HG02798 (cell line): ENCODE data around the gene SCARB1.

Experiments
- ATAC-seq: cut with Tn5 transposase; IDR thresholded peaks from one replicate; pipeline ENCODE4 v1.9.1; 2021; ENCODE audit warnings: mild to moderate bottlenecking; ENCODE audit not compliant: unreplicated experiment, poor library complexity

The SCARB1 gene

DNA sequence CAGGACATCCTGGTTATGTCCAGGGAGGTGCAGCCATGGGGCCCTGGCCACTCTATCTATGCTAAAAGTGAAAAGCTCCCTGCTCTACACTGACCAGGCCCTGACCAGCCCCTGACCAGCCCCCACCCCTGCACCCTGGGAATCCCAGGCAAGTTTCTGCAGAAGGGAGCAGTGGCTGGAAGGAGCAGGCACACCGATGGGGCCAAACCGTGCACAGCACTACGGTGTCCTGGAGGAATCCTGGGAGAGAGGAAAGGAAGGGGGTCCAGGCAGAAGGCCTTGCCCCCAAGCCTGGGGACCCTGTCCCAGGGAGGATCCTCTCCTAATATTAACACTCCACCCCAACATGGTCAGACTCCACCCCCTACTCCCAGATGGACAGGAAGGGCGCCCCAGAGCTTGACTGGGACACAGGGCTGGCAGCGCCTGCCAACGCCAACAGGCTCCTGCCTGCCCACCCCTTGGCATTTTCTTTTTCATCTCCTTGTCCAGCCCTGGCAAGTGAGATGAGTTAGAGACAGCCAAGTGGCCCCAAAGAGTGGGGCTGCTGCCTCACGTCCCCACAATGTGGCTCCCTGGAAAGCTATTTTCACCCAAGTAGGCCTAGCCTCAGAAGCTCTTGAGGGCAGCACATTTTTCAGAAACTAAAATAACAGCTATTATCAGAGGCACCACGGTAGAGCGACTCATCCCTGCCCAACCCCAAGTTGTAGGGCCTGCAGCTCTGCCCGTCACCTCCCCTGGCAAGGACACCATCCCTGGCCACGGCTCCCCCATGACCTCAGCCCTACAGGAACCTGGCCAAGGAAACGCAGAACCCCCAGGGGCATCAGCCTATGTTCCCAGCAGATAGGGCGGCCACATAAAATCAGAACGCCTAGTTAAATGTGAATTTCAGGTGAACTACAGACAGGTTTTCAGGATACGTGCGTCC, 82.6 kb downstream of the SCARB1 start:
- no peak for ATAC-seq

DNA sequence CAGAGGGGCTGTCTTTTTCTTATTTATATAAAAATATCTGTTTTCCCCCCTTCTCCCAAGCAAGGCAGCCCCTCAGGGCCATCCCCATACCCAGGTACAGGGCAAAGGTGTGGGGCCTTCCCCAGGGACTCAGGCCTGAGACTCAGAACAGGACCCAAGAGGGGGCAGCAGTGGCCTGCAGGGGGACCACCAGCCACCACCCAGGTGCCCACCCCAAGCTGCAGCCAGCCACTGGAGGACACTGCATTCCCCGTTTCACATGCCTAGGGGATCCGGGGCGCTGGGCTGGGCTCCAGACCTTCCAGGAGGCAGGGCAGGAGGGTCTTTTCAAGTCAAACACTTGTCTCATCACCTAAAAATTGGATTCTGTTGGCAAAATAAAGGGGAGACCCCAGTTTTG, 83.3 kb downstream of the SCARB1 start:
- no peak for ATAC-seq

DNA sequence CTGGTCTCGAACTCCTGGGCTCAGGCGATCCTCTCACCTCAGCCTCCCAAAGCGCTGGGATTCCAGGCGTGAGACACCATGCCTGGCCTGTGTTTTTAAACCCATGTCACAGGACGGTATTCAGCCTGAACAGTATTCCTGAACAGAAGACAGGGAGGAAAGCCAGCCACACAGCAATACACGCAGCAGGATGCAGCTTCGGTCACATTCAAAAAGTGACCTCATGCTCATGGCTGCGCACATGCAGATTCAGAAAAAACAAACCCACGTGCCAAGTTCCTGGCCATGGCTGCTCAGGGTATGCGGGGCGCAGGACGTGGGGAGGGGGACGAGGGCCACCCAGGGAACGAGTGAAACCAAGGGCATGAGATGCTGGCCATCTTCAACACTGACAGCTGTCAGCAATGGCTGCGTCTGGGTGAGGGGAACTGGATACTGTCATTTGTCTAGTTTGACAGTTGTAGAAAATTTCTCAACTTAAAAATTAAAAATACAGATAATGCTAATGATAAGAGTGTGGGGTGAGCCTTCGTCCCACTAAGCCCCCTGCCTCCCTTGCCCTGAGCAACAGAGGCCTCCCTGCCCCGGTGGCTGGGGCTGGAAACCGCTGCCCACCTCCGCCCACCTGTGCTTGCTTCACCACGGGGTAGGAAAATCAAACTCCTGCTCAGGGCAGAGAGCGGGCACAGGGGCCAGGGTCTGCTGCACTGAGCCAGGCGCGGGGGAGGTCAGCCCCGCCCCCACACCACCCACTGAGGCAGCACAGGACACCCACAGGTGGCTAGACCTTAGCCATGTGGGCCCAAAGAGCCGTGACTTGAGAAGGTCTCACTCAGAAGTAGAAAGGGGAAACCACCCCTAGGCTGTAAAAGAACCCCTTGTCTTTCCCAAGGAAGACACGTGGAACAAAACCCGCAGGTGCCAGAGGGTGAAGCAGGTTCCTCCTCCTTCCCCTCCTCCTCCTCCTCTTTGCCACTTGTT, 84.2 kb downstream of the SCARB1 start:
- peak; percentile 49 for ATAC-seq

DNA sequence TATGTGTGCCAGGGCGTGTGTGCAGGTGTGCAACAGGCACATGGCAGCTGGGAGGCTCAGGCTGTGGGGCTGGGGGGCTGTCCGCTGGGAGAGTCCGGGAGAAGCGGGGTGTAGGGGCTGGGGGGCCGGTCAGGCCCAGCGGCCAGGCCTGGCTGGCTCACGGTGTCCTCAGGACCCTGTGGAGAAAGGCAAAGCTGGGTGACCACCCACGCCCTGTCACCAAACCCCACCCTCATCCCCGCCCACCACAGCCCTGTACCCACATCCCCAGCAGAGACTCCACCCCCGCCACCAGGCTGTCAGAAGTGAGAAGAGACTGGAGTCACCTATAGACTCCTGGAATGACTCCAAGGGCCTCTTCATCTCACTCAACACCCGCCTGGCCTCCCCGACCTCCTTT, 85.3 kb downstream of the SCARB1 start:
- no peak for ATAC-seq

DNA sequence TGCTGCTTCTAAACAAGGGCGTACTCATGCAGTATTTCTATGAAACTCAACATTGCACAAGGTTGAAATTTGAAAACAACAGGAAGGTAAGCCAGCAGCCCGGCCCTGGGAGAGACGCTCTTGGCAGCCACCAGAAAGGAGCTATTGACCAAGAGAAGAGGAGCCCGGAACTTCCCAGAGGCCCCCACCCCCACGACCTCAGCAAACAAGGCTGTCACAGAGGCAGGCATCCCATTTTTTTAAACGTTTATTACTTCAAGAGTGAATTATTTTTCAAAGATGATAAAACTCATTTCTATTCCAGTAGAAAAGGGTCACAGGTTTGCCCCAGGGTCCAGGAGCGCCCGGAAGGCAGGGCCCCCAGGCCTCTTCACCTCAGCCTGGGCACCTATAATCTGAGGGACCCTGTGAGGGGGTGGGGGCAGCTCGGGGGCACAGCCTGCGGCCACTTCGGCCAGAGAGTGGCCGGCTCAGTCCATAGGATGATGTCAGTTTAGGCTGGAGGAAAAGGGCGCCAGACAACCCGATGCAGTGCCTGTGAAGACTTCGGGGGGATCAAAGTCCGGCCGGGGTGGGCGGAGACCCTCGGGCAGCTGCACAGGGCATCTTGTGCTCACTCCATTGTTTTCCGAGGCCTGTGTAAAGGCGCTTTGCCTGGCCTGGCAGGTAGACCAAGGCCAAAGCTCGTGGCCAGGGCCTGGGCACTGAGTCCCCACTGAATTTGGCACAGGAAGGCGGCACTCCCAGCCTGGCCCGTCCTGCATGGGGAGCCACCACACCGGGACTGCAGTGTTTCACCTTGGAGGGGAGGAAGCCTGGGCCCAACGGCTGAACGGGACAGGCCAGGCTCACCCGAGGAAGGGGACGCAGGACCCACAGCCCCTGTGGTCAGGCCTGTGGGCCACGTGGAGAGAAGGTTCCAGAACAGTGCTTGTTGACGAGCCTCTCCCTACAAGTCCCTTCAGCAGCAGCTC, 86.0 kb downstream of the SCARB1 start:
- no peak for ATAC-seq

DNA sequence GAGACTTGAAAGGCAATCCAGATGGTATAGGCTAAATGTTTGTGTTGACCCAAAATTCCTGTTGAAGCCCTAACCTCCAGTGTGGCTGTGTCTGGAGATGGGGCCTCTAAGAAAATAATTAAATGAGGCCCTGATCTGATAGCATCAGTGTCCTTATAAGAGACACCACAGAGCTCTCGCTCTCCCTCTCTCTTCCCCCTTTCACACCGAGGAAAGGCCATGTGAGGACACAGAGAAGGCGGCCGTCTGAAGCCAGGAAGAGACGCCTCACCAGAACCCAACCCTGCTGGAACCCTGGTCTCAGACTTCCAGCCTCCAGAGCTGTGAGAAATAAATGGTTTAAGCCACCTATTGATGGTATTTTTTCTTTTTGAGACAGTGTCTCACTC, 87.5 kb downstream of the SCARB1 start:
- ATAC-seq: no peak

DNA sequence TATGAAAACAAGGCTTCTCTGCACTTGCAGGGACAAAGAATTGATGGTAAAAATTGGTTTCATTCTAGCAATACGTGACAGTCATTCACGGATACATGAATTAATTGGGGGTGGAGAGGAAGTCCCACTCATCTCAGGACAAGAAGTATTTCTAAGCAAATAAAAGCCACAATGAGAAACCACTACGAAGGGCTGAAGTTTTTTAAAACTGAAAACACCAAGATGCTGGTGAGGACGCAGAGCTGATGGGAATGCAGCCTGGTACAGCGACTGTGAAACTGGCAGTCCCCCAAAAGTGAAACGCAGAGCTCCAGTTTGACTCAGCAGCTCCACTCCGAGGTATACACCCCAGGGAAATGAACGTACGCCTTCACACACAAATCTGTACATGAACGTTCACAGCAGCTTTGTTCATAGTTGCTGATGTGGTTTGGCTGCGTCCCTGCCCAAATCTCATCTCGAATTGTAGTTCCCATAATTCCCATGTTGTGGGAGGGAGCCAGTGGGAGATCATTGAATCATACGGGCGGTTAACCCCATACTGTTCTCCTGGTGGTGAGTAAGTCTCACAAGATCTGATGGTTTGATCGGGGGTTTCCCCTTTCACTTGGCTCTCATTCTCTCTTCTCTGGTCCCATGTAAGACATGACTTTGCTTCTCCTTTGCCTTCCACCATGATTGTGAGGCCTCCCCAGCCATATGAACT, 89.0 kb downstream of the SCARB1 start:
- ATAC-seq: peak; percentile 85

DNA sequence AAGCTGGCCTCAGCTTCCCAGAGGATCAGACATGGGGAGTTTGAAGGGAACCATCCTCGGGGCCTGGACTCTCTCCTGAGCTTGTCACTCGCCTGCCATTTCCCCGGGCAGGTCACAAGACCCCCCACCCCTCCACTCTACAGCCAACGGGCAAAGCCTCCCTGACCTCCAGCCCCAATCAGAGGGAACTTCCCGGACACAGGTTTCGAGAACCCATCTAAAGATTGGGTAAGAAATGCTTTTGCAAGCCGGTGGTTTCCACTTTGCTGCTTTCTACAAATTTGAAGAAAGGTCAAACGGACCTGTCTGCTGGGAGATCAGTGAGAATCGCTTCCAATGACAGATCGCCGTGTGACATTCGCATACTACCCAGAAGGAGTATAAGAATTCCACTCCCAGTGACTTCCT, 89.6 kb downstream of the SCARB1 start:
- ATAC-seq: peak; percentile 41

DNA sequence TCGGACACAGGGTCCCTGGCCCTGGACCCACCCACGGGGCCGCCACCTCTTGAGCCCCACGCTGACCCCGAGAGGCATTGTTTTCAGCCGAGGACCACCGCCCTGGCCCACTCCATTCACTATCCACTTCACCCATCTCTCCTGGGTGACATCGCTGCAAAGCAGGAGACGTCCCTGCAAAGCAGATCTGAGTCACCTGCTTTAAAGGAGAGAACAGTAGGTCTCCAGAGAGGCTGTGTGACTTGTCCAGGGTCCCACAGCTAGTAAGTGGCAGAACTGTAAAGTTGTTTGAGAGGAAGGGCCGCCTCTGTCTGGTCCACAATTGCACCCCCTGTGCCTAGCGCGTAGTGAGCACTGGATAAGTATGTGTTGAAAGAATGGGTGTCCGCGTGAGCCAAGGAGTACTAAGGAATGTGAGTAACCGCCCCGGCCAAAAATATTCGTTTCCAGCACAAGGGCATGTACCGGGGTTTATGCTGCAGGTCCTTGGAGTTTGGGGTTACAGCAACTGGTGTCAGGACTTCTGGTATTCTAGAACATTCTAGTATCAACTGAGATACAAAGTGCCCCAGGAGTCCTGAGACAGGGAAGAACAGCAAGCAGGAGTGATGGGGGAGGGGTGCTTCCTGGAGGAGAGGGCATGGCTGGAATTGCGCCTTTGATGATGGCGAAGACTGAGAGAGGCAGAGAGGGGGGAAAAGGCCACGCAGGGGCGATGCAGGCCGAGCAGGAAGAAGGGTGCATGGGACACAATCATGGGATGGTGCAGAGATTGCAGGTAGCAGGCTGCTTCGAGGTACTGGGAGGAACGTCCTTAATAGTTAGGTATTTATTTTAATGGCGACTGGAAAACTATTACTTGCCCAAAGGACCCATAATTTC, 91.1 kb downstream of the SCARB1 start:
- ATAC-seq: no peak

DNA sequence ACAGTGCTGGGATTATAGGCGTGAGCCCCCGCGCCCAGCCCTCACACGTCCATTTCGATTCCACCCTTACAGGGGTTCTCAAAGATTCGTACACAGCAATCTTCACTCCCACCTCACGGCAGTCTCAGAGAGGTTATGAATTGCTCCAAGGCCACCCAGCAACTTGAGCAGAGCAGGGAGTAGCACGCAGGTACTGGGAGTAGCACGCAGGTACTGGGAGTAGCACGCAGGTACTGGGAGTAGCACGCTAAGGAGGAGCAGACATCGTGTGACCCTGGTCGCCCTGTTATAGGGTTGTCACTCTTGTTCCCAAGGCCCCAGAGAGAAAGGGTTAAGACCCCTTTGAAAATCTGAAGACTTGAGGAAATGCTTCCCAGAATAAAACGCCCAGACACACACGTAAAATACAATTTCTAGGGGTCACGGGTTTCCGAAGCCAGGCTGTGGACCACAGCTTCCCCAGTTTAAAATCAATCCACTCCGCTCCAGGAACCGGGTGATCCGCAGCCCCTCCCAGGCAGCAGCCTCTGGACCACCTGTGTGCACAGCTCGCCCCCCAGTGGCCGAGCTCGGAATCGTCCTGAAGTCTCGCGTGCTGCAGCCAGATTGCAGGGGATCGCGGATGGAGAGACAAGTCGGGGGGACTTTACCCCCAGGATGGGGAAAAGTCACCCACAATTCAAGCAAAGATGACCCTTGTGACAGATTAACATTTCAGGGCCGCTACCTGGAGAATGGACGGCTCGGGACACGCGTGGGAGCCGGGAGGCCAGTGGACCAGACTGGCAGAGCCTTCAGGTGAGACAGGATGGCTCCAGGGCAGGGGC, 92.0 kb downstream of the SCARB1 start:
- no peak for ATAC-seq

DNA sequence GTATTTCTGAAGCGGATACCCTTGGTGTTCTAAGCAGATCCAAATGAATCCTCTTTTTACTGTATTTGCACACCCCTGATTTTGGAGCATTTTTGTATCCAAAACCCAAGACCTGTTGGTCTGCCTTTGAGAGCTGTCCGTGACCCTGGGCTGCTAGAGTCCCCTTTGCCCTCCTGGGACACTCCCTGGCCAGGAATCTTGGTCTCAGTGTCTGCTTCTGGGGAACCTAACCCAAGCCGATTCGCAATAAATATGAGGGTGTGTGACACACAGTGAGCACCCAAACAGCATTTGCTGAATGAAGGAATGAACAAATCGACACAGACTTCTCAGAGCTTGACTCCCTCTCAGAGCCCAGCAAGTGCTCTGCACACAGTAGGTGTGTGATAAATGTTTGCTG, 92.9 kb downstream of the SCARB1 start:
- ATAC-seq: no peak

DNA sequence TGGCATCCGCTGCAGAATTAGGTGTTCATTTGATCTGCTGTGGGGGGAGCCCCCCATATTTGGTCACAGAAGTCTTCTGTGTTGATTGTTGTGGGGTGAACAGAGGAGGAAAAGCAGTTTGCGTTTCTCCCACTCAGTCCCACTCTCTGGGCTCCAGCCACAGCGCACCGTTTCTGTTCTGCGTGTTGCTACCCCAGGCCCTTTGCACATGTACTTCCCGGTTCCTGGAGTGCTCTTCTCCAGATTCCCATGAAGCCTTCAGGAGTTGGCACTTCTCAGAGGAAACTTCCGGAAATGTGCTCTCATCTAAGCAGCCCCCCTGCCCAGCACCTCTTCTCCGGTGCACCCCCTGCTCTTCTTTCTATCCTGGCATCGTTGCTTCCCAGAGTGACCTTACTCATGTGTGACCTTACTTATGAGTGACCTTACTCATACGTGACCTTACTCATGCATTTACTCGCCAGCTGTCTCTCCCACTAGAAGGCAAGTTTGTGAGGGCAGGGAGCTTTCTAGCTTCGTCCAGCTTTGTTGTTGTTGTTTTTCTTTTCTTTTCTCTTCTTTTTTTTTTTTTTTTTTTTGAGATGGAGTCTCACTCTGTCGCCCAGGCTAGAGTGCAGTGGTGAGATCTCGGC, 93.7 kb downstream of the SCARB1 start:
- ATAC-seq: no peak

DNA sequence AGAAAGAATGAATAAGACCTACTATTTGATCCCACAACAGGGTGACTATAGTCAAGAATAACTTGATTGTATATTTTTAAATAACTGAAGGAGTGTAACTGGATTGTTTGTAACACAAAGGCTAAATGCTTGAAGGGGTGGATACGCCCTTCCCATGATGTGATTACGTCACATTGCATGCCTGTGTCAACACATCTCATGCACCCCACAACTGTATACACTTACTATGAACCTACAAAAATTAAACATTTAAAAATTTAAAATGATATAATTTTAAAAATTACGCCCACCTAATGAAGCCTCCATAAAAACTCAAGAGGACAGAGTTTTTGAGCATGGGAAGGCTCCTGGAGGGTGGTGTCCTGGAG, 94.5 kb downstream of the SCARB1 start:
- ATAC-seq: no peak

DNA sequence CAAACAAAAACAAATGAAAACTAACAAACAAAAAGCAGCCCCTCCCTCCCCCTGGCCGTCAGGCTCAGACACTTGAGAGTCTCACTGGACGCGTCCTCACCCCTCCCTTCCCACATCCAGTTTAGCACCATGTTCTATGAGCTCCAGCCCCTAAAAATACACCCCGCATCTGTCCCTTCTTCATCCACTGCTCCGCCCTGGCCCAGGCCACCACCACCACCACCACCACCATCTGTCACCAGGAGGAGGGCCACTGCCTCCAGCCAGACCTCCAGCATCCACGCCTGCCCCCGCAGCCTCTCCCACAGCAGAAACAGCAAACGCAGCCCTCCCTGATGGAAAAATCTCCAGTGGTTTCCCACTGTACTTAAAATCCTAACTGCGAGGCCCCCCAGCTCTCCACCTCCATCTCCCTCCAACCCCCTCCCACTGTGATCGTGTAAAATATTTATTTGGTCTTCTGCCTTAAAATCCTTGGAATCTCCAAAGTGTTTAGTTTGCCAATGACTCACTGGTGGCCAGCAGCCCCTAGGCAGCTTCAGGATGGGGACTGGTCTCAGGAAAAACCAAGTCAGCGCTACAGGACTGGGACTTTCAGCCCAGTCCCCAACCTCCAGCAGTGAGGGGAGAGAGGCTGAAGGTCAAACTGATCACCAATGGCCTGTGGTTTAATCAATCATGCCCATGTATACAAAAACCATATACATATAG, 95.1 kb downstream of the SCARB1 start:
- ATAC-seq: no peak

DNA sequence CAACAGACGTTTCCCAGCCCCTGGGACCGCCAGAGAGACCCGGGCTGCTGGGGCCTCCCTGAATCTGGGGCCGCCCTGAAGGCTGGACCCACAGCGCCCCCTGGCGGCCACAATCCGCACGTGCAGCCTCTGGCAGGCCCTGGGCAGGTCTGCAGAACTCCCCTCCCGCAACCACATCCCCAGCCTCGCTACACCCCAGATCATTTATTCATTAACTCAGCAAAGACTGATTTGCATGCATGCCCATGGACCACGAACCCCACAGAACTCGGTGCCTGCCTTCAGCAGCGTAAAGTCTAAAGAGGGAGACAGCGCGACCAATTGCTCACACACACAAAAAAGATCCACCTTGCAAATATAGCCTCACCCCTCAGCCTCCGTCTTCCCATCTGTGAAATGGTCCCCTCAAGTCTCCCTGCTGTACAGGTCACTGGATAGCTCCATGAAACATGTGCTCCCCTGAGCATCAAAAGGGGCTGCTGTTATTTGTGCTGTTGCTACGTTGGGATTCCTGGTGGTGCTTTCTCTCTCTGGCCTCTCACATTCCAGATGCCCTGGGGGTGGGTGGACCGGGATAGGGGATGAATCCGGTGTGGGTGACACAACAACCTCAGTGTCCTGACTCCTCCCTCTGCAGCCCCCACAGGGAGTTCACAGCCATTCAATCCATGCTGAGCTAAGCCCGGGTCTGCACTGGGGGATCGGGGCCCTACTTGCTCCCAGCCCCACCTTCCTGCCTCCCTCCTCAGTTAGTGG, 96.4 kb downstream of the SCARB1 start:
- ATAC-seq: peak; percentile 72

DNA sequence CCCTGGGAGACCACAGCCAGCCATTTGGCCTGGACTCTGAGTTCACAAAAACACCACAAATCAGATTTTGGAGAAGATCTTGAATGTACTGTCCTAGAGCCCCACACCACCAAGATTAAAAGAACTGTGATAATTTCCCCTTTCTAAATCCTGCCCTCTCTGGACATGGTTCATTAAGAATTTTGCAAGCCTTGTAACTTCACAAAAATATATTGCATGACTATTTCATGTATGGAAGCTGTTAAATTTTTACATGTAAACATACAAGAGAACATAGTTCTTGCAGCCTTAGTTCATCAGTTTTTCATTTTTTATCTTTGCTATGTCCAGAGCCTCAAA, 97.0 kb downstream of the SCARB1 start:
- no peak for ATAC-seq
